Pancreas (tissue), 10 donors: ENCODE data around the gene CASQ2. TPM values are rescaled to one million over a fixed set of nuclear protein-coding genes. Genes with fewer than 3 reads are reported as not detected.

Source experiments
- ATAC-seq, 4 donors: fragments of 200-7000 bp; cut with Tn5 transposase; one replicate each; pipeline versions ENCODE4 v1.8.0 to v1.9.1; 2020; ENCODE audit warnings: mild to moderate bottlenecking in 4 of 4, moderate library complexity in 4 of 4
- DNase-seq, 6 donors: peaks; one replicate each; pipeline ENCODE4 v3.0.0-alpha.2; 2020
- FAIRE-seq: peaks from 2 replicates; lab custom pipeline; 2012; peaks lifted over from hg19 to GRCh38; lab: Jason Lieb, UNC
- H3K27ac ChIP-seq, 4 donors: fragments of 200-600 bp; sonication (generic); 1 replicate in 3 of 4; 2 replicates in 1 of 4; pipeline versions ENCODE4 v1.5.0 to v1.8.0; 2020
- H3K27me3 ChIP-seq, 4 donors: fragments of 200-600 bp; one replicate each; pipeline ENCODE4 v1.8.0; 2021
- H3K36me3 ChIP-seq, 3 donors: fragments of 200-600 bp; sonication (generic) in 1 of 3; one replicate each; pipeline versions ENCODE4 v1.5.0 to v1.8.0; 2020 to 2021
- H3K4me1 ChIP-seq, 3 donors: fragments of 200-600 bp; one replicate each; pipeline ENCODE4 v1.8.0; 2021
- H3K4me3 ChIP-seq, 4 donors: fragments of 200-600 bp; sonication (generic) in 2 of 4; one replicate each; pipeline versions ENCODE4 v1.5.0 to v1.8.0; 2020 to 2021
- H3K9me3 ChIP-seq, 4 donors: fragments of 200-600 bp; one replicate each; pipeline ENCODE4 v1.8.0; 2021
- CTCF ChIP-seq, 4 donors: fragments of 200-600 bp; sonication (generic) in 3 of 4; IDR thresholded peaks; one replicate each; pipeline versions ENCODE4 v1.5.0 to v1.8.0; 2021; ENCODE audit warnings: antibody characterized with exemption in 4 of 4
- WGBS, 2 donors: extraction: QIAGEN DNeasy Blood & Tissue Kit; methylation state at CpG; one replicate each; pipeline ENCODE4 v1.1.7; 2013; 5-methylcytosine and 5-hydroxymethylcytosine counted together
- intact Hi-C, 3 donors: fragments of 100-400 bp; cut with DNase I; formaldehyde crosslinking; loops; one replicate each; pipeline versions ENCODE4 v1.11.1 to v1.14.2; 2022
- polyA plus RNA-seq, 2 donors: library from polyadenylated mRNA; stranded (reverse); fragments of 200-250 nt; gene quantifications; one replicate each; pipeline ENCODE4 v1.2.3, GENCODE V29; 2013
- total RNA-seq, 6 donors: library from RNA; stranded (reverse); fragmentation: NEBNext Ultra II Directional in 4 of 6; extraction: Animal tissue kit (Norgen Biotek cat#: 25700) in 4 of 6; gene quantifications; one replicate each; pipeline versions ENCODE4 v1.2.1 to v1.2.4, GENCODE V29; 2021 to 2023
- donor health status: healthy with polysubstance abuse.
- donor health status: DM: no; HTN: no; CAD: no; lungs with moderate emphysema.
- donor health status: DM: no; HTN: no; CAD: no.
- donor health status: control.
- donor health status: control.
- donor health status: Bipolar disorder and iron deficiency.
- donor health status: DM: yes; HTN: yes; CAD: no.
- donor health status: DM: no; HTN: no; CAD: no.
- donor health status: DM: no; HTN: no; CAD: no.
- donor health status: DM: yes; HTN: yes; CAD: no.

Gene CASQ2
- total and polyA plus RNA-seq, 8 donors: 0.09 to 1.2 (median 0.34) TPM; not detected in 1

GRCh38 chr1:115794976-115795639 is 26.6 kb upstream of the CASQ2 start:
- Histone ChIP-seq H3K27ac (no peak overlapping the region), H3K4me1 (no peaks in the 10 kb centered on the region), H3K36me3 (no peaks in the 10 kb centered on the region), H3K9me3 (no peaks in the 10 kb centered on the region), H3K27me3 (no peaks in the 10 kb centered on the region), H3K4me3 (no peak overlapping the region)
- no peak for TF ChIP-seq CTCF (IDR thresholded peaks at IDR 0.05)
- DNase-seq (no peak), ATAC-seq (peak in 1 of 4 donors; percentile 37), FAIRE-seq (no peak)
- 60 to 63% methylated on average over 4 of the region's 4 CpGs for WGBS, 2 donors
- intact Hi-C loops: no loop called here

- DNase-seq: no peak
- Histone ChIP-seq H3K9me3 (no peaks in the 10 kb centered on the region), H3K4me3 (no peak overlapping the region), H3K27me3 (no peaks in the 10 kb centered on the region), H3K27ac (no peak overlapping the region), H3K36me3 (no peaks in the 10 kb centered on the region), H3K4me1 (no peaks in the 10 kb centered on the region)
- intact Hi-C loops: no loop called here
- ATAC-seq: peak in 1 of 4 donors; percentile 18
- 22 to 26% methylated on average over 9 of the region's 9 CpGs for WGBS, 2 donors
- no peak for TF ChIP-seq CTCF (IDR thresholded peaks at IDR 0.05)
- no peak for FAIRE-seq
These were observed 24.6 kb upstream of the CASQ2 start for GRCh38 chr1:115793162-115793561.

- no peaks in the 10 kb centered on the region for H3K27me3 ChIP-seq
- ATAC-seq: no peak
- H3K4me1 ChIP-seq: no peaks in the 10 kb centered on the region
- 86 to 89% methylated on average over 3 of the region's 3 CpGs for WGBS, 2 donors
- no peaks in the 10 kb centered on the region for H3K36me3 ChIP-seq
- no peak overlapping the region for H3K27ac ChIP-seq
- no peak for FAIRE-seq
- no peak overlapping the region for H3K4me3 ChIP-seq
- intact Hi-C loops: no loop called here
- TF ChIP-seq CTCF (IDR thresholded peaks at IDR 0.05): no peak
- no peak for DNase-seq
- H3K9me3 ChIP-seq: no peaks in the 10 kb centered on the region
These were observed 23.3 kb upstream of the CASQ2 start for GRCh38 chr1:115791816-115792215.

- no peak for ATAC-seq
- no peak overlapping the region for H3K4me3 ChIP-seq
- H3K36me3 ChIP-seq: no peaks in the 10 kb centered on the region
- WGBS, 2 donors: 77 to 87% methylated on average over 6 of the region's 6 CpGs
- H3K27ac ChIP-seq: no peak overlapping the region
- no peaks in the 10 kb centered on the region for H3K4me1 ChIP-seq
- no peak for FAIRE-seq
- no peak for TF ChIP-seq CTCF (IDR thresholded peaks at IDR 0.05)
- no peaks in the 10 kb centered on the region for H3K9me3 ChIP-seq
- H3K27me3 ChIP-seq: no peaks in the 10 kb centered on the region
- no peak for DNase-seq
- intact Hi-C loops: no loop called here
These were observed 22.3 kb upstream of the CASQ2 start for GRCh38 chr1:115790846-115791245.

- no peak for TF ChIP-seq CTCF (IDR thresholded peaks at IDR 0.05)
- FAIRE-seq (no peak), DNase-seq (no peak), ATAC-seq (no peak)
- Histone ChIP-seq H3K36me3 (no peaks in the 10 kb centered on the region), H3K27ac (no peak overlapping the region), H3K4me3 (no peak overlapping the region), H3K4me1 (no peaks in the 10 kb centered on the region), H3K9me3 (no peaks in the 10 kb centered on the region), H3K27me3 (no peaks in the 10 kb centered on the region)
- intact Hi-C loops: no loop called here
- WGBS, 2 donors: 52 to 81% methylated on average over 3 of the region's 3 CpGs
These were observed 21.8 kb upstream of the CASQ2 start for GRCh38 chr1:115790356-115790755.
